ENCODE measurements around the gene RSPH6A. TPM values are rescaled to one million over a fixed set of nuclear protein-coding genes. Genes with fewer than 3 reads are reported as not detected.

RSPH6A gene
- total RNA-seq, 1 experiment from 2014 or later: 0.52 TPM

DNA sequence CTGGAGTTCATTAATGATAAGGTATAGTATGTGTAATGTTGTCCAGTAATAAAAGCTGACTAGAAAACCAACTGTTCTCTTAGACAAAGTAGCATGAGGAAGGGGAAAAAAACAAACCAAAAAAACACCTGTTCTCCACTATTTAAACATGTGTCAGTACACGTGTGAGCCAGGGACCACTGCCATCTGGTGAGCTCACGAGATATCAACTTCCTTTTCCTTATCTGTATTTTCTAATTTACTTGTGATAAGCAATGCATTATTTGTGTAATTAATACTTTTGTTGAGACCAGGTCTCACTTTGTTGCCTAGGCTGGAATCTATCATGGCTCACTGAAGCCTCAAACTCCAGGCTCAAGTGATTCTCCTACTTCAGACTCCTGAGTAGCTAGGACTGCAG lies 41.7 kb downstream of the RSPH6A start:
- H3K4me3 Mint-ChIP-seq (ENCODE audit: low read depth, unreplicated experiment): no peak overlapping the region
- peaks cover 21% of the 10 kb centered on the region for H3K4me1 Mint-ChIP-seq (ENCODE audit: low read depth, unreplicated experiment)
- TF ChIP-seq, protein P1, sequence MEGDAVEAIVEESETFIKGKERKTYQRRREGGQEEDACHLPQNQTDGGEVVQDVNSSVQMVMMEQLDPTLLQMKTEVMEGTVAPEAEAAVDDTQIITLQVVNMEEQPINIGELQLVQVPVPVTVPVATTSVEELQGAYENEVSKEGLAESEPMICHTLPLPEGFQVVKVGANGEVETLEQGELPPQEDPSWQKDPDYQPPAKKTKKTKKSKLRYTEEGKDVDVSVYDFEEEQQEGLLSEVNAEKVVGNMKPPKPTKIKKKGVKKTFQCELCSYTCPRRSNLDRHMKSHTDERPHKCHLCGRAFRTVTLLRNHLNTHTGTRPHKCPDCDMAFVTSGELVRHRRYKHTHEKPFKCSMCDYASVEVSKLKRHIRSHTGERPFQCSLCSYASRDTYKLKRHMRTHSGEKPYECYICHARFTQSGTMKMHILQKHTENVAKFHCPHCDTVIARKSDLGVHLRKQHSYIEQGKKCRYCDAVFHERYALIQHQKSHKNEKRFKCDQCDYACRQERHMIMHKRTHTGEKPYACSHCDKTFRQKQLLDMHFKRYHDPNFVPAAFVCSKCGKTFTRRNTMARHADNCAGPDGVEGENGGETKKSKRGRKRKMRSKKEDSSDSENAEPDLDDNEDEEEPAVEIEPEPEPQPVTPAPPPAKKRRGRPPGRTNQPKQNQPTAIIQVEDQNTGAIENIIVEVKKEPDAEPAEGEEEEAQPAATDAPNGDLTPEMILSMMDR (IDR thresholded peaks at IDR 0.05; ENCODE audit: unreplicated experiment): no peak
- no peaks in the 10 kb centered on the region for H3K9me3 Mint-ChIP-seq (ENCODE audit: low read depth, unreplicated experiment)
- DNase-seq: no peak
- intact Hi-C loops (cut with micrococcal nuclease; ENCODE audit: unreplicated experiment): no loop called here
- H3K27ac Mint-ChIP-seq (ENCODE audit: unreplicated experiment): no peak overlapping the region
- no peaks in the 10 kb centered on the region for H3K27me3 Mint-ChIP-seq (ENCODE audit: unreplicated experiment)
- CTCF ChIA-PET: interaction anchor here (0.5 to 1.8 kb wide), 3 partner anchors 9 to 244 kb away, joined by 4 to 8 read pairs (median 5); partner anchors contain the start of gene DMPK
- BruUV-seq (replicated peaks): no TSS peak
- H3K36me3 Mint-ChIP-seq (ENCODE audit: insufficient read depth, unreplicated experiment): peaks cover 82% of the 10 kb centered on the region

DNA sequence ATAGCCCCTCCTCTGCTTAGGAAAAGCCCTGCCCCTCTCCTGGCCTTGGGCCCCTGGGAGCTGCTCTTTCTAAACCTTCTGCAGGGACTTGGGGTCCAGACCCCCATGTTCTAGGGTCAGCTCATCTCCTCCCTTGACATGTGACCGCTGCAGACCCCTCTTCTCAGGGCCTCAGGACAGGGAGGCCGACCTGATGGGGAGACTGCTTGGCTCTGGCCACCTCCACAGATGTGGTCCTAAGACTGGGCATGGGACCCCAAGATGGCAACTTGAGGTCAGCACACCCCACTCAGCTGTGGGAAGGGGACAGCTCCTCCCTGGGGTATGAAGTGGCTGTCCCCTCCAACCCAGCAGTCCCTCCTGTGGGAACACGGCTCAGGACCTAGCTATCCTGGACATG lies 42.2 kb downstream of the RSPH6A start:
- Mint-ChIP-seq H3K36me3 (ENCODE audit: insufficient read depth, unreplicated experiment) (peaks cover 82% of the 10 kb centered on the region), H3K9me3 (ENCODE audit: low read depth, unreplicated experiment) (no peaks in the 10 kb centered on the region), H3K4me3 (ENCODE audit: low read depth, unreplicated experiment) (no peak overlapping the region), H3K4me1 (ENCODE audit: low read depth, unreplicated experiment) (peaks cover 21% of the 10 kb centered on the region), H3K27me3 (ENCODE audit: unreplicated experiment) (no peaks in the 10 kb centered on the region), H3K27ac (ENCODE audit: unreplicated experiment) (peak overlapping the region; percentile 3)
- TF ChIP-seq, protein P1 (IDR thresholded peaks at IDR 0.05; ENCODE audit: unreplicated experiment): no peak
- no peak for DNase-seq
- CTCF ChIA-PET: interaction anchor here (1.0 to 1.8 kb wide), 2 partner anchors 9 to 28 kb away, joined by 4 to 8 read pairs; partner anchors contain the start of gene DMPK
- intact Hi-C loops (cut with micrococcal nuclease; ENCODE audit: unreplicated experiment): no loop called here
- no TSS peak for BruUV-seq (replicated peaks)

DNA sequence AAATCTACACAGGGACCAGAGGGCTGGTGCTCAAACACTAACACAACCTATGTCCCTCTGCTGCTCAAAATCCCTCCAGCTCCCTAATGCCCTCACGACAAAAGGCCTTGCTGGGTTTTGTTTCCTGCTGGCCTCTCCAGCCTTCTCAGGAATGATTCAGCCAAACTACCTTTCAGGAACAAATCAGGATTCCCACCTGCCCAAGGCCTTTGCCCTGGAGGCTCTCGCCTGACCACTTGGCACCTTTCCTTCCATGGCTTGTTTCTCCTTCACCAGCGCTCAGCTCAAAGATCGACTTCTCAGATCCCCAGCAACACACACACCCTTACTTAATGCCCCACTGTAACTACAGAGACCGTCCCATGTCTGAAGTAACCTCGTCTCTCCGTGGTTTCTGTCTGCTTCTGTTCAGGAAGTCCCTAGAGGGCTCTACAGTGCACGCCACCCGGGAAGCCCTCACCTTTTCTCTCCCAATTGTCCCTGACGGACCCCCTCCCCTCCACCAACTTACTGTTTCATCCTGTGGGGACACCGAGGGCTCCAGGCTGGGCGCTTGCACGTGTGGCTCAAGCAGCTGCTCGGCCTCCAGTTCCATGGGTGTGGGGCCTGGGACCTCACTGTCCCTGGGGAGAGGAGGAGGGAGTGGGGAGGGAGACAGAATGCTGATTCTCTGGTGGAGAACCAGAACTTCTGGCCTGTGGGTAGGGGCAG lies 42.8 kb downstream of the RSPH6A start:
- H3K27ac Mint-ChIP-seq (ENCODE audit: unreplicated experiment): peak overlapping the region; percentile 3
- BruUV-seq (replicated peaks): no TSS peak
- no peaks in the 10 kb centered on the region for H3K9me3 Mint-ChIP-seq (ENCODE audit: low read depth, unreplicated experiment)
- intact Hi-C loops (cut with micrococcal nuclease; ENCODE audit: unreplicated experiment): no loop called here
- peaks cover 82% of the 10 kb centered on the region for H3K36me3 Mint-ChIP-seq (ENCODE audit: insufficient read depth, unreplicated experiment)
- DNase-seq: no peak
- no peak overlapping the region for H3K4me3 Mint-ChIP-seq (ENCODE audit: low read depth, unreplicated experiment)
- peaks cover 21% of the 10 kb centered on the region for H3K4me1 Mint-ChIP-seq (ENCODE audit: low read depth, unreplicated experiment)
- CTCF ChIA-PET: interaction anchor here (1.8 kb wide), 1 partner anchor 10 kb away, joined by 8 read pairs; the partner anchor contains the start of gene DMPK
- TF ChIP-seq, protein P1 (IDR thresholded peaks at IDR 0.05; ENCODE audit: unreplicated experiment): no peak
- no peaks in the 10 kb centered on the region for H3K27me3 Mint-ChIP-seq (ENCODE audit: unreplicated experiment)

- peak overlapping the region; percentile 88 for H3K27ac Mint-ChIP-seq (ENCODE audit: unreplicated experiment)
- DNase-seq: no peak
- peak overlapping the region; percentile 84 for H3K4me3 Mint-ChIP-seq (ENCODE audit: low read depth, unreplicated experiment)
- intact Hi-C loops (cut with micrococcal nuclease; ENCODE audit: unreplicated experiment): no loop called here
- H3K27me3 Mint-ChIP-seq (ENCODE audit: unreplicated experiment): no peaks in the 10 kb centered on the region
- no TSS peak for BruUV-seq (replicated peaks)
- TF ChIP-seq, protein P1 (IDR thresholded peaks at IDR 0.05; ENCODE audit: unreplicated experiment): no peak
- H3K4me1 Mint-ChIP-seq (ENCODE audit: low read depth, unreplicated experiment): peaks cover 21% of the 10 kb centered on the region
- H3K9me3 Mint-ChIP-seq (ENCODE audit: low read depth, unreplicated experiment): no peaks in the 10 kb centered on the region
- CTCF ChIA-PET: interaction anchor here (1.8 to 2.9 kb wide), 3 partner anchors 11 to 306 kb away, joined by 4 to 43 read pairs (median 8); partner anchors contain the start of gene DMPK
- H3K36me3 Mint-ChIP-seq (ENCODE audit: insufficient read depth, unreplicated experiment): peaks cover 82% of the 10 kb centered on the region
Measured at GRCh38 chr19:45771311-45771933, 43.7 kb downstream of the RSPH6A start.
